Activated T-cell treated with anti-CD3 and anti-CD28 coated beads for 4 hours (primary cell): Measurements from ENCODE around the gene PI4KA.
"Not testable (repeated sequence)": the region's sequence is repeated elsewhere in the genome, so short reads cannot be mapped to it uniquely, and the experiment has no call there.

Experiments used
- DNase-seq: peaks from one replicate; pipeline ENCODE4 v3.0.0-alpha.2; 2020

PI4KA gene

GRCh38 chr22:20687356-20688172 lies 171.0 kb downstream of the PI4KA start:
- not testable (repeated sequence) for DNase-seq

- DNase-seq: not testable (repeated sequence)
Observed at GRCh38 chr22:20685764-20686163, 172.8 kb downstream of the PI4KA start.

GRCh38 chr22:20678792-20679435 lies 179.7 kb downstream of the PI4KA start:
- not testable (repeated sequence) for DNase-seq

GRCh38 chr22:20677684-20678242 lies 180.8 kb downstream of the PI4KA start:
- DNase-seq: no peak

- not testable (repeated sequence) for DNase-seq
Observed at GRCh38 chr22:20675613-20676012, 183.0 kb downstream of the PI4KA start.

- DNase-seq: no peak
Observed at GRCh38 chr22:20674998-20675397, 183.6 kb downstream of the PI4KA start.

- no peak for DNase-seq
Observed at GRCh38 chr22:20673295-20674195, 185.1 kb downstream of the PI4KA start.

- no peak for DNase-seq
Observed at GRCh38 chr22:20672732-20673131, 185.9 kb downstream of the PI4KA start.

GRCh38 chr22:20672082-20672424 lies 186.6 kb downstream of the PI4KA start:
- DNase-seq: no peak

GRCh38 chr22:20671409-20672081 lies 187.1 kb downstream of the PI4KA start:
- no peak for DNase-seq

- not testable (repeated sequence) for DNase-seq
Observed at GRCh38 chr22:20670457-20671261, 188.0 kb downstream of the PI4KA start.

GRCh38 chr22:20669884-20670283 lies 188.7 kb downstream of the PI4KA start:
- DNase-seq: not testable (repeated sequence)

GRCh38 chr22:20669471-20669870 lies 189.1 kb downstream of the PI4KA start:
- DNase-seq: not testable (repeated sequence)

- not testable (repeated sequence) for DNase-seq
Observed at GRCh38 chr22:20668769-20669168, 189.8 kb downstream of the PI4KA start.

GRCh38 chr22:20668226-20668625 lies 190.4 kb downstream of the PI4KA start:
- not testable (repeated sequence) for DNase-seq

- not testable (repeated sequence) for DNase-seq
Observed at GRCh38 chr22:20667548-20667947, 191.1 kb downstream of the PI4KA start.

- no peak for DNase-seq
Observed at GRCh38 chr22:20666560-20666959, 192.1 kb downstream of the PI4KA start.

GRCh38 chr22:20664594-20664959 lies 194.0 kb downstream of the PI4KA start:
- no peak for DNase-seq

- DNase-seq: no peak
Observed at GRCh38 chr22:20663941-20664593, 194.5 kb downstream of the PI4KA start.

GRCh38 chr22:20663137-20663828 lies 195.3 kb downstream of the PI4KA start:
- DNase-seq: no peak
